Measurements from ENCODE around the gene SMOC2. TPM values are rescaled to one million over a fixed set of nuclear protein-coding genes. Genes with fewer than 3 reads are reported as not detected.

Gene SMOC2
- total RNA-seq, 1 donor from 2014 or later: not detected

- H3K36me3 ChIP-seq (ENCODE audit: control insufficient read depth, insufficient read depth, low read length): no peaks in the 10 kb centered on the region
- H3K4me3 ChIP-seq (ENCODE audit: low read depth, low read length): no peak overlapping the region
- no peaks in the 10 kb centered on the region for H3K27me3 ChIP-seq (ENCODE audit: control insufficient read depth, insufficient read depth, low read length)
- no peak for DNase-seq (ENCODE audit: low read depth)
- no peak for TF ChIP-seq CTCF (IDR thresholded peaks at IDR 0.05; ENCODE audit: insufficient read depth, low read length, poor library complexity, severe bottlenecking)
Measured at GRCh38 chr6:168495636-168496035, 54.7 kb downstream of the SMOC2 start.

- TF ChIP-seq CTCF (IDR thresholded peaks at IDR 0.05; ENCODE audit: insufficient read depth, low read length, poor library complexity, severe bottlenecking): no peak
- Histone ChIP-seq H3K4me3 (ENCODE audit: low read depth, low read length) (no peak overlapping the region), H3K27me3 (ENCODE audit: control insufficient read depth, insufficient read depth, low read length) (no peaks in the 10 kb centered on the region), H3K36me3 (ENCODE audit: control insufficient read depth, insufficient read depth, low read length) (no peaks in the 10 kb centered on the region)
- DNase-seq (ENCODE audit: low read depth): no peak
Measured at GRCh38 chr6:168496139-168496996, 55.4 kb downstream of the SMOC2 start.

DNA sequence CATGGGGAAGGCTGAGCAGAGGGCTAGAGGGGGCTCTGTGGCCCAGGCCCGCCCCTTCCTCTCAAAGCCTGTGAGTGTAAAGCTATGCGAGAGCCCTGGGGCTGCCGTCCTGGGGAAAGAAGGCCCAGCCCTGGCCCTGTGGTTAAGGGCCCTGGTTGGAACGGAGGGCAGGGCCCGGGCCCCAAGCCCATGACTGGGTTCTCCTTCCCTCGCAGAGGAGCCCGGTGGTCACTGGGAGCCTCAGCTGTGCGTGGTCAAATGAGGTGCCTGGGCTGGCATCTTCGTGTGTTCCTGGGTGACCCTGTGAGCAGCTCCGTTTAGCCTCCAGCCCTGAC is 56.0 kb downstream of the SMOC2 start:
- no peak overlapping the region for H3K4me3 ChIP-seq (ENCODE audit: low read depth, low read length)
- TF ChIP-seq CTCF (IDR thresholded peaks at IDR 0.05; ENCODE audit: insufficient read depth, low read length, poor library complexity, severe bottlenecking): no peak
- DNase-seq (ENCODE audit: low read depth): no peak
- H3K27me3 ChIP-seq (ENCODE audit: control insufficient read depth, insufficient read depth, low read length): no peaks in the 10 kb centered on the region
- H3K36me3 ChIP-seq (ENCODE audit: control insufficient read depth, insufficient read depth, low read length): no peaks in the 10 kb centered on the region

- no peaks in the 10 kb centered on the region for H3K36me3 ChIP-seq (ENCODE audit: control insufficient read depth, insufficient read depth, low read length)
- no peak overlapping the region for H3K4me3 ChIP-seq (ENCODE audit: low read depth, low read length)
- no peak for TF ChIP-seq CTCF (IDR thresholded peaks at IDR 0.05; ENCODE audit: insufficient read depth, low read length, poor library complexity, severe bottlenecking)
- no peak for DNase-seq (ENCODE audit: low read depth)
- no peaks in the 10 kb centered on the region for H3K27me3 ChIP-seq (ENCODE audit: control insufficient read depth, insufficient read depth, low read length)
Measured at GRCh38 chr6:168497381-168497780, 56.4 kb downstream of the SMOC2 start.

DNA sequence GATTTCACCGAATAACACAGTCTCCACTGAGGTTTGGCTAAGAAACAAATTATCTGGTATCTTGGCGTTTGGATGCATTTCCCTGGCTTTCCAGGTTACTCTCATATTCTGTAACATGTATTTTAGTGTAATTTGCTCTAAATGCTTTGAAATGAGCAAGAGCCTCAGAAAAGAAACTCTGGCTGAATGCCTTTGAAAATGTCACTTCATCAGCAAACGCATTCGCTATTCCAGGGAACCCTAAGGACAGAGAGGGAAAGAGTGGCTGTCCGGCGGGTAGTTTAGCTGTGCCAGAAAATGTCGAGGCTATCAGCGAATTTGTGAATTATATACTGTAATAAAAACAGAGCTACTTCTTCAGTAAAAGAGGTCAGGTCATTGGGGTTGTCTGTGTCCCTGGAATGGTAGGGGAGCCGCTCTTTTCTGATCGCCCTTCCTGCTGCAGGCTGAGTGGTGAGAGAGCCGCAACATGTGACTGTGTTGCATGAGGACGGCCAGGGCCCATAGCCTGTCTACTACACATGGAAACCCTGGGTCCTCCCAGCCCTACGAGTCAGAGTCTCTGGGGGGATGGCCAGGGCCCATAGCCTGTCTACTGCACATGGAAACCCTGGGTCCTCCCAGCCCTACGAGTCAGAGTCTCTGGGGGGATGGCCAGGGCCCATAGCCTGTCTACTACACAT is 57.3 kb downstream of the SMOC2 start:
- no peak for DNase-seq (ENCODE audit: low read depth)
- no peaks in the 10 kb centered on the region for H3K36me3 ChIP-seq (ENCODE audit: control insufficient read depth, insufficient read depth, low read length)
- TF ChIP-seq CTCF (IDR thresholded peaks at IDR 0.05; ENCODE audit: insufficient read depth, low read length, poor library complexity, severe bottlenecking): no peak
- no peak overlapping the region for H3K4me3 ChIP-seq (ENCODE audit: low read depth, low read length)
- no peaks in the 10 kb centered on the region for H3K27me3 ChIP-seq (ENCODE audit: control insufficient read depth, insufficient read depth, low read length)

All from kidney epithelial cell (primary cell).